Measurements from ENCODE around the gene INIP.

INIP gene

GRCh38 chr9:112717661-112718331 lies at the start of gene INIP:
Gene INIP, minus strand, starts transcription at chr9:112718117. Its CDS starts 1,632 bp downstream, at chr9:112716485.
- peak; percentile 92 to 98 (median 96) for DNase-seq

- no peak for DNase-seq
Measured at GRCh38 chr9:112765281-112765680, 47.4 kb upstream of the INIP start.

GRCh38 chr9:112764837-112765236 lies 46.9 kb upstream of the INIP start:
- no peak for DNase-seq

GRCh38 chr9:112764344-112764743 lies 46.4 kb upstream of the INIP start:
- no peak for DNase-seq

- no peak for DNase-seq
Measured at GRCh38 chr9:112762726-112763518, 45.0 kb upstream of the INIP start.

GRCh38 chr9:112761912-112762655 lies 44.2 kb upstream of the INIP start:
- no peak for DNase-seq

- DNase-seq: no peak
Measured at GRCh38 chr9:112760821-112761220, 42.9 kb upstream of the INIP start.

GRCh38 chr9:112757940-112758339 lies 40.0 kb upstream of the INIP start:
- no peak for DNase-seq

GRCh38 chr9:112757282-112757883 lies 39.5 kb upstream of the INIP start:
- DNase-seq: no peak

GRCh38 chr9:112755675-112756074 lies 37.8 kb upstream of the INIP start:
- no peak for DNase-seq

GRCh38 chr9:112755016-112755427 lies 37.1 kb upstream of the INIP start:
- DNase-seq: no peak

- peak in 3 of 6 experiments; percentile 21 to 43 (median 32) for DNase-seq
Measured at GRCh38 chr9:112754578-112754977, 36.7 kb upstream of the INIP start.

- no peak for DNase-seq
Measured at GRCh38 chr9:112753725-112754124, 35.8 kb upstream of the INIP start.

GRCh38 chr9:112752334-112753125 lies 34.6 kb upstream of the INIP start:
- DNase-seq: no peak

GRCh38 chr9:112751056-112751795 lies 33.3 kb upstream of the INIP start:
- DNase-seq: peak in 4 of 6 experiments; percentile 14 to 36 (median 30)

- no peak for DNase-seq
Measured at GRCh38 chr9:112750764-112751055, 32.8 kb upstream of the INIP start.

- peak; percentile 51 to 76 (median 64) for DNase-seq
Measured at GRCh38 chr9:112750016-112750763, 32.3 kb upstream of the INIP start, which contains the start of gene SNX30. Gene SNX30, plus strand, starts transcription at chr9:112750760. Its CDS starts 242 bp downstream, at chr9:112751002.

GRCh38 chr9:112747094-112747493 lies 29.2 kb upstream of the INIP start:
- no peak for DNase-seq

- DNase-seq: no peak
Measured at GRCh38 chr9:112744177-112744576, 26.3 kb upstream of the INIP start.

- no peak for DNase-seq
Measured at GRCh38 chr9:112743216-112743836, 25.4 kb upstream of the INIP start.

All from stimulated activated naive CD4-positive, alpha-beta T cell (primary cell).